Stomach (tissue), 9 donors: ENCODE measurements around the gene XRCC3. TPM values are rescaled to one million over a fixed set of nuclear protein-coding genes. Genes with fewer than 3 reads are reported as not detected.

Experiments used
- DNase-seq, 2 donors: peaks; one replicate each; pipeline versions ENCODE4 v3.0.0 to v3.0.0-alpha.2; 2013 to 2019
- H3K27ac ChIP-seq, 5 donors: fragments of 200-600 bp in 4 of 5; sonication (generic) in 4 of 5; one replicate each; pipeline ENCODE4 v1.5.1; 2013 to 2019; ENCODE audit warnings: mild to moderate bottlenecking in 1 of 5, moderate library complexity in 1 of 5
- H3K27me3 ChIP-seq, 3 donors: fragments of 200-600 bp; sonication (generic); one replicate each; pipeline ENCODE4 v1.5.1; 2017 to 2019; ENCODE audit warnings: mixed run types in 1 of 3
- H3K36me3 ChIP-seq, 4 donors: fragments of 200-600 bp; sonication (generic); 1 replicate in 3 of 4; 2 replicates in 1 of 4; pipeline ENCODE4 v1.5.1; 2016 to 2019
- H3K4me1 ChIP-seq, 4 donors: fragments of 200-600 bp; sonication (generic); one replicate each; pipeline ENCODE4 v1.5.1; 2016 to 2019
- H3K4me3 ChIP-seq, 4 donors: fragments of 200-600 bp; sonication (generic) in 3 of 4; one replicate each; pipeline ENCODE4 v1.5.1; 2016 to 2019; ENCODE audit warnings: mild to moderate bottlenecking in 1 of 4
- H3K9me3 ChIP-seq, 4 donors: fragments of 200-600 bp; sonication (generic); one replicate each; pipeline ENCODE4 v1.5.1; 2016 to 2019
- EP300 ChIP-seq: sonication (generic); formaldehyde crosslinking; IDR thresholded peaks from one replicate; pipeline ENCODE4 v1.6.1; 2017; ENCODE audit warnings: antibody characterized with exemption
- POLR2A ChIP-seq, 4 donors: fragments of 450-650 bp; IDR thresholded peaks; one replicate each; pipeline ENCODE4 v1.6.1; 2016; ENCODE audit warnings: antibody characterized with exemption in 4 of 4, control low read depth in 2 of 4, mild to moderate bottlenecking in 1 of 4, moderate library complexity in 1 of 4
- POLR2AphosphoS5 ChIP-seq, 3 donors: sonication (generic); formaldehyde crosslinking; IDR thresholded peaks; one replicate each; pipeline ENCODE4 v1.6.1; 2016; ENCODE audit warnings: antibody characterized with exemption in 3 of 3
- WGBS, 5 donors: extraction: QIAGEN DNeasy Blood & Tissue Kit in 3 of 5; methylation state at CpG; one replicate each; pipeline versions ENCODE4 v1.1.5 to v1.1.7; 2013 to 2018; 5-methylcytosine and 5-hydroxymethylcytosine counted together
- intact Hi-C: fragments of 100-400 bp; cut with DNase I; formaldehyde crosslinking; loops from one replicate; pipeline ENCODE4 v1.15.1; 2023; ENCODE audit warnings: low total_unique reads
- polyA plus RNA-seq, 3 donors: library from polyadenylated mRNA; stranded (reverse); fragments of 200-250 nt; gene quantifications; one replicate each; pipeline ENCODE4 v1.2.3, GENCODE V29; 2013
- total RNA-seq, 5 donors: library from RNA; depleted of rRNA; stranded (reverse); fragments of >200 nt; gene quantifications; one replicate each; pipeline versions ENCODE4 v1.1.0 to v1.2.3, GENCODE V29; 2014 to 2016
- TF ChIP-seq, protein P1 (sequence below), 7 experiments: fragments of 450-650 bp in 4 of 7; fragments of 200-600 bp in 3 of 7; sonication (generic) in 3 of 7; IDR thresholded peaks; one replicate each; pipeline ENCODE4 v1.5.1; 2016 to 2019; ENCODE audit warnings: antibody characterized with exemption in 7 of 7, control low read depth in 2 of 7, mild to moderate bottlenecking in 1 of 7
- donor health status: healthy with polysubstance abuse.
- donor health status: Bipolar disorder and iron deficiency.
- donor health status: healthy.

Gene XRCC3
- total and polyA plus RNA-seq, 8 donors = 2.6 to 70.1 (median 6.3) TPM

DNA sequence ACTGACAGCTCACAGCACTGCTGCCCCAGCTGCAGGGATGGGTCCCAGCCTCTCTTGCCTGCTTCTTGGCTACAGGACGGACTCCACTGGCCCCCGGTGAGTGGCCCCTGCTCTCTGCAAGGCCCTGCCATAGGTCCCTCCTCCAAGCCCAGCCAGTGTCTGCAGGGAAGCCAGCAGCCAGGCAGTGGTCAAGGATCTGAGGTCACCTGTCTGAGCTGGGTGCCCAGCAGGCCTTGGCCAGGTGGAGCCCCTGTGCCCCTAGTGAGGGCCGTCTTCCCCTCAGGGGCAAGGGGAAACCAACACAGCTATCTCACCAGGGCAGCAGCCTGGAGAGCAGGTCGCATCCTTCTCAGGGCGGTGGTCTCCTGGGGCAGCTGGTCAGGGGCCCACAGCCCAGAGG lies 13.2 kb downstream of the XRCC3 start:
- TF ChIP-seq POLR2A (IDR thresholded peaks at IDR 0.05) = no peak
- TF ChIP-seq EP300 = no peak
- no peak for TF ChIP-seq POLR2AphosphoS5 (IDR thresholded peaks at IDR 0.05)
- TF ChIP-seq, protein P1, sequence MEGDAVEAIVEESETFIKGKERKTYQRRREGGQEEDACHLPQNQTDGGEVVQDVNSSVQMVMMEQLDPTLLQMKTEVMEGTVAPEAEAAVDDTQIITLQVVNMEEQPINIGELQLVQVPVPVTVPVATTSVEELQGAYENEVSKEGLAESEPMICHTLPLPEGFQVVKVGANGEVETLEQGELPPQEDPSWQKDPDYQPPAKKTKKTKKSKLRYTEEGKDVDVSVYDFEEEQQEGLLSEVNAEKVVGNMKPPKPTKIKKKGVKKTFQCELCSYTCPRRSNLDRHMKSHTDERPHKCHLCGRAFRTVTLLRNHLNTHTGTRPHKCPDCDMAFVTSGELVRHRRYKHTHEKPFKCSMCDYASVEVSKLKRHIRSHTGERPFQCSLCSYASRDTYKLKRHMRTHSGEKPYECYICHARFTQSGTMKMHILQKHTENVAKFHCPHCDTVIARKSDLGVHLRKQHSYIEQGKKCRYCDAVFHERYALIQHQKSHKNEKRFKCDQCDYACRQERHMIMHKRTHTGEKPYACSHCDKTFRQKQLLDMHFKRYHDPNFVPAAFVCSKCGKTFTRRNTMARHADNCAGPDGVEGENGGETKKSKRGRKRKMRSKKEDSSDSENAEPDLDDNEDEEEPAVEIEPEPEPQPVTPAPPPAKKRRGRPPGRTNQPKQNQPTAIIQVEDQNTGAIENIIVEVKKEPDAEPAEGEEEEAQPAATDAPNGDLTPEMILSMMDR (IDR thresholded peaks at IDR 0.05) = no peak
- peak in 1 of 2 donors; percentile 4 for DNase-seq
- intact Hi-C loops = no loop called here
- H3K27me3 ChIP-seq = no peaks in the 10 kb centered on the region
- H3K4me1 ChIP-seq = peaks cover 23 to 63% (median 54%) of the 10 kb centered on the region in 4 donors
- H3K9me3 ChIP-seq = no peaks in the 10 kb centered on the region
- no peak overlapping the region for H3K4me3 ChIP-seq
- WGBS, 5 donors = 73 to 96% (median 89%) methylated on average over 2 to 5 of the region's 5 CpGs
- H3K27ac ChIP-seq = no peak overlapping the region
- peaks cover 32 to 100% (median 89%) of the 10 kb centered on the region in 4 donors for H3K36me3 ChIP-seq

DNA sequence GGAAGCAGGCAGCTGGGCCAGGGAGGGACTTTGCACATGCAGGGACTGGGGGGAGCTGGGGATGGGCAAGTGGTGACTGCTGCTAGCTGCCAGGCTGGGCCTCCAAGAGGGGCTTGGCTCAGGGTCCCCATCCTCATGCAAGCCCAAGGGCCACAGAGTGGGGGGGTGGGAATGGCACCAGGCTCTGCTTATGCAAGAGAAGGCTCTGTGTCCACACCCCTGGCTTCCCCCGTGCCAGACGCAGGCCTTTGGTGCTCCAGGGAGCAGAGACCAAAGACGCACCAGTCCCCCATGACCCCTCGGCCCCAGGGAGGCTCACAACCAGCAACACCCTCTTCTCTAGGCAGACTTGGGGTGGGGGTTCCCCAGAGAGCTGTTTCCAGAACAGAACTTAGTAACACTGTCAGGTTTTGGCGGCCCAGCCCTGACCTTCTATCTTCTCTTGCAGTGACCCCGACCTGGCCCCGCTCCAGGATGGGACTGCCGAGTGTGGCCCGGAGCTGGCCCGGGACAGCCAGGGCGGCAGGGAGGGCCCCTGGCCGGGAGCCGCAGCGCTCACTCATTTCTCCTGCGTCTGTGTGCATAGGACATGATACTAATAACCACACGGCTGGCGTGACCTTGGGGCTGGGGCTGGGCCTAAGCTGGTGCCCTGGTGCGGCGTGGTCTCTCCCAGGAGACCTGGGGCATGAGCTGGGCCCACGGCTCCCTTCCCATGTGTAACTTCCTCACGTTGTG lies 14.3 kb downstream of the XRCC3 start:
- H3K4me1 ChIP-seq = peaks cover 32 to 63% (median 60%) of the 10 kb centered on the region in 4 donors
- H3K9me3 ChIP-seq = no peaks in the 10 kb centered on the region
- DNase-seq = peak in 1 of 2 donors; percentile 7
- 86 to 90% (median 87%) methylated on average over 13 to 21 of the region's 21 CpGs for WGBS, 5 donors
- intact Hi-C loops = no loop called here
- peaks cover 28 to 89% (median 78%) of the 10 kb centered on the region in 4 donors for H3K36me3 ChIP-seq
- no peak overlapping the region for H3K4me3 ChIP-seq
- H3K27me3 ChIP-seq = no peaks in the 10 kb centered on the region
- H3K27ac ChIP-seq = peak overlapping the region in 1 of 5 donors; percentile 71
- TF ChIP-seq, protein P1 (IDR thresholded peaks at IDR 0.05) = no peak
- no peak for TF ChIP-seq EP300
- no peak for TF ChIP-seq POLR2AphosphoS5 (IDR thresholded peaks at IDR 0.05)
- no peak for TF ChIP-seq POLR2A (IDR thresholded peaks at IDR 0.05)

DNA sequence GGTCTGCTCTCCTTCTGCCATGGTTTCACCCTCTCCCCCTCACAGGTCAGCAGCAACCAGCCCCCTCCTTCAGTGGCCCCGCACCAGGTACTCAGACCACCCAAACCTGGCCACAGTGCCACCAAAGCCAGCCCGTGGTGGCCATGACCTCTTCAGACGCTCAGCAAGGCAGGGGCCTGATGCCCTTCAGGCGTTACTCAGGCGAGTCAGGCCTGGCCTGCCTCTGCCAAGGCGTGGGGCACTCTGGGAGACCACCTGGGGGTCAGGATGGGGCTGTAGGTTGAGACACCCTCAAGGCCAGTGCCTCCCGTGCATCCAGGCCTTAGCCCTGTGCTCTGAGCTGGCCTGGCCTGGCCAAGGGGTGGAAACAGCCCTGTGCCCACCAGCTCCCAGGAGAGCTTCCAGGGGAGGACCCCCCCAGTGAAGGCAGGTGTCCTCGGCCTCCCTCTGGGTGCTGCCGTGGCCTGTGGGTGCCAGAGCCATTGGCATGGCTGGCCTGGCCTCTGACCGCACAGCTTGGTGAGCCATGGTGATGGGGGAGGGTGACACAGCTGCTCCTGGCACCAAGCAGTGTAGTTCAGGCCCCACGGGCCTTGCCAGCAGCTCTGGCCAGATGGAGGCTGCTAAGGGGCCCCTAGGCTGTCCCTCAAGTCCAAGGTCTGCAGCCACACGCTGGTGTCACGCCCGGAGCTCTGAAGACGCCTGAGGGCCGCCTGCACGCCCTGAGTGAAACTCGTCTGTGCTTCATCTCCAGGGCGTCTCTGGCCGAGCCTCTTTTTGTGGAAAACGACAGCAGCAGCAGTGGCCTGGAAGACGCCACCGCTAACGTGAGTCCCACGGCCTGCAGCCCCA lies 15.1 kb downstream of the XRCC3 start:
- Histone ChIP-seq H3K36me3 (peaks cover 28 to 82% (median 75%) of the 10 kb centered on the region in 4 donors), H3K4me3 (no peak overlapping the region), H3K4me1 (peaks cover 38 to 63% (median 59%) of the 10 kb centered on the region in 4 donors), H3K27me3 (no peaks in the 10 kb centered on the region), H3K9me3 (no peaks in the 10 kb centered on the region), H3K27ac (peak overlapping the region in 2 of 5 donors; percentile 10 to 71)
- DNase-seq = no peak
- intact Hi-C loops = no loop called here
- no peak for TF ChIP-seq POLR2A (IDR thresholded peaks at IDR 0.05)
- TF ChIP-seq, protein P1 (IDR thresholded peaks at IDR 0.05) = no peak
- no peak for TF ChIP-seq POLR2AphosphoS5 (IDR thresholded peaks at IDR 0.05)
- TF ChIP-seq EP300 = no peak
- 71 to 86% (median 80%) methylated on average over 7 to 25 of the region's 25 CpGs for WGBS, 5 donors

DNA sequence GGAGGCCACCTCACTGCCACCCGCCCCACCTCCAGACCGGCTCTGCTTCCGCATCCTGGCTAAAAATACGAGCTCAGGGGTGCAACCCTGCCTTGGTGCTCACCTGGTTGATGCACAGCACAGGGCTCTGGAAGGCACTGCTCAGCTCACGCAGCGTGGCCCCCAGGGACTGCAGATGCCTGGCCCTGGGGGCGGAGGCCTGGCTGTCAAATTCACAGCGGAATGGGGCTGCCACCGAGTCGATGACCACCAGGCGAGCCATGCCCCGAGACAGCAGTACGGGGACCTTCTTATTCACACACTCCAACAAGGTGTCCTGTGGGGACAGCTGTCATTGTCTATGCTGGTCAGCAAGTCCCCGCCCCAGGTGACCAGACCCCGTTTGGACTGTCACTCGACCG lies 16.0 kb downstream of the XRCC3 start:
- Histone ChIP-seq H3K4me1 (peaks cover 38 to 60% (median 51%) of the 10 kb centered on the region in 4 donors), H3K27ac (peak overlapping the region in 3 of 5 donors; percentile 10 to 71 (median 70)), H3K4me3 (no peak overlapping the region), H3K27me3 (no peaks in the 10 kb centered on the region), H3K9me3 (no peaks in the 10 kb centered on the region), H3K36me3 (peaks cover 34 to 81% (median 77%) of the 10 kb centered on the region in 4 donors)
- no peak for DNase-seq
- intact Hi-C loops = no loop called here
- TF ChIP-seq EP300 (no peak), POLR2A (IDR thresholded peaks at IDR 0.05) (no peak), POLR2AphosphoS5 (IDR thresholded peaks at IDR 0.05) (no peak)
- TF ChIP-seq, protein P1 (IDR thresholded peaks at IDR 0.05) = no peak
- 85 to 93% (median 89%) methylated on average over 14 to 17 of the region's 17 CpGs for WGBS, 5 donors
